Colonic mucosa (tissue), 4 donors: ENCODE measurements around the gene KCTD19. TPM values are rescaled to one million over a fixed set of nuclear protein-coding genes. Genes with fewer than 3 reads are reported as not detected.

Experiments
- DNase-seq: peaks from one replicate; pipeline ENCODE4 v3.0.0-alpha.2; 2020
- H3K27ac ChIP-seq: fragments of 200-600 bp; one replicate; pipeline ENCODE4 v1.8.0; 2021
- H3K27me3 ChIP-seq: fragments of 200-600 bp; one replicate; pipeline ENCODE4 v1.8.0; 2021
- H3K36me3 ChIP-seq: fragments of 200-600 bp; one replicate; pipeline ENCODE4 v1.8.0; 2021
- H3K4me1 ChIP-seq: fragments of 200-600 bp; one replicate; pipeline ENCODE4 v1.8.0; 2021; ENCODE audit warnings: mild to moderate bottlenecking
- H3K4me3 ChIP-seq: fragments of 200-600 bp; one replicate; pipeline ENCODE4 v1.8.0; 2021
- H3K9ac ChIP-seq, 2 donors: one replicate each; pipeline ENCODE4 v1.7.0; 2013; ENCODE audit warnings: control low read depth in 2 of 2, low read depth in 2 of 2, low read length in 2 of 2
- H3K9me3 ChIP-seq: fragments of 200-600 bp; one replicate; pipeline ENCODE4 v1.8.0; 2021
- intact Hi-C: fragments of 100-400 bp; cut with DNase I; formaldehyde crosslinking; loops from one replicate; pipeline ENCODE4 v1.14.1; 2022
- total RNA-seq, 2 donors: library from RNA; stranded (reverse); fragmentation: NEBNext Ultra II Directional in 1 of 2; extraction: Animal tissue kit (Norgen Biotek cat#: 25700) in 1 of 2; gene quantifications; one replicate each; pipeline ENCODE4 v1.2.1, GENCODE V29; 2021
- TF ChIP-seq, protein P1 (sequence below): fragments of 200-600 bp; IDR thresholded peaks from one replicate; pipeline ENCODE4 v1.8.0; 2022; ENCODE audit warnings: antibody characterized with exemption, mild to moderate bottlenecking
- donor health status: healthy.
- donor health status: DM: no; HTN: no; CAD: no.
- donor health status: DM: no; HTN: no; CAD: no.

KCTD19 gene
- total RNA-seq, 2 donors from 2014 or later, result 0.24 TPM; not detected in 1

DNA sequence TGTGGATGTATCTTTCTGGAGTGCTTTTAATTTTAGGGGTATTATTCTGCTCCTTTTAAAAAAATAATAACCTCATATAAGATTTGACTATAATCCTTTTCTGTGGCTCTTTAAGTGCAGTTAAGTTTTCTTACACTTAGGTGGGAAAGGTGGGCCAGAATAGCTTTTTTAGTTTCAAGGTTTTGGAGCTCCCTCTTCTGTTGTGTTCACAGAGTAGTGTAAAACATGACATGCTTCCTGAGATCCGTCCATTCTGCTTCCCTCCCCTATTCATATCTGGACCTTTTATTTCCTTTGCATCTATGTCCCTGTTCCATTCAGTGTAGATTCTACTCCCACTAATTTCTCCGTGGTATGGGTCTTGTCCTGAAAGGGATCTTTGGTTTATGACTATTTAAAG is 12.9 kb upstream of the KCTD19 start:
- no peak for DNase-seq
- Histone ChIP-seq H3K4me3 (no peak overlapping the region), H3K9ac (no peak overlapping the region)

DNA sequence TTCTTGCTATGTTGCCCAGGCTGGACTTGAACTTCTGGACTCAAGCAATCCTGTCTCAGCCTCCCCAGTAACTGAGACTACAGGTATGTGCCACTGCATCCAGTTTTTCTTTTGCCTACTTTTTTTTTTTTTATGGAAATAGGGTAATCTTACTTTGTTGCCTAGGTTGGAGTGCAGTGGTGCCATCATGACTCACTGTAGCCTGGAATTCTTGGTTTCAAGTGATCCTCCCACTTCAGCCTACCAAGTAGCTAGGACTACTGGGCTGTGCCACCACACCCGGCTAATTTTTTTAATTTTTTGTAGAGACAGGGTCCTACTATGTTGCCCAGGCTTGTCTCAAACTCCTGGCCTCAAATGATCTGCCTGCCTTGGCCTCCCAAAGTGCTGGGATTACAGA is 10.1 kb upstream of the KCTD19 start:
- H3K27ac ChIP-seq, result no peak overlapping the region
- H3K36me3 ChIP-seq, result no peaks in the 10 kb centered on the region
- no peaks in the 10 kb centered on the region for H3K27me3 ChIP-seq
- H3K9ac ChIP-seq, result no peak overlapping the region
- H3K9me3 ChIP-seq, result no peaks in the 10 kb centered on the region
- intact Hi-C loops, result no loop called here
- TF ChIP-seq, protein P1, sequence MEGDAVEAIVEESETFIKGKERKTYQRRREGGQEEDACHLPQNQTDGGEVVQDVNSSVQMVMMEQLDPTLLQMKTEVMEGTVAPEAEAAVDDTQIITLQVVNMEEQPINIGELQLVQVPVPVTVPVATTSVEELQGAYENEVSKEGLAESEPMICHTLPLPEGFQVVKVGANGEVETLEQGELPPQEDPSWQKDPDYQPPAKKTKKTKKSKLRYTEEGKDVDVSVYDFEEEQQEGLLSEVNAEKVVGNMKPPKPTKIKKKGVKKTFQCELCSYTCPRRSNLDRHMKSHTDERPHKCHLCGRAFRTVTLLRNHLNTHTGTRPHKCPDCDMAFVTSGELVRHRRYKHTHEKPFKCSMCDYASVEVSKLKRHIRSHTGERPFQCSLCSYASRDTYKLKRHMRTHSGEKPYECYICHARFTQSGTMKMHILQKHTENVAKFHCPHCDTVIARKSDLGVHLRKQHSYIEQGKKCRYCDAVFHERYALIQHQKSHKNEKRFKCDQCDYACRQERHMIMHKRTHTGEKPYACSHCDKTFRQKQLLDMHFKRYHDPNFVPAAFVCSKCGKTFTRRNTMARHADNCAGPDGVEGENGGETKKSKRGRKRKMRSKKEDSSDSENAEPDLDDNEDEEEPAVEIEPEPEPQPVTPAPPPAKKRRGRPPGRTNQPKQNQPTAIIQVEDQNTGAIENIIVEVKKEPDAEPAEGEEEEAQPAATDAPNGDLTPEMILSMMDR, result no peak
- no peaks in the 10 kb centered on the region for H3K4me1 ChIP-seq
- H3K4me3 ChIP-seq, result no peak overlapping the region
- DNase-seq, result no peak

More for the DNA sequence above, 12.9 kb upstream of the KCTD19 start:
- TF ChIP-seq, protein P1, result no peak
- intact Hi-C loops, result no loop called here
- no peak overlapping the region for H3K27ac ChIP-seq
- H3K9me3 ChIP-seq, result no peaks in the 10 kb centered on the region
- H3K27me3 ChIP-seq, result no peaks in the 10 kb centered on the region
- no peaks in the 10 kb centered on the region for H3K4me1 ChIP-seq
- H3K36me3 ChIP-seq, result no peaks in the 10 kb centered on the region

DNA sequence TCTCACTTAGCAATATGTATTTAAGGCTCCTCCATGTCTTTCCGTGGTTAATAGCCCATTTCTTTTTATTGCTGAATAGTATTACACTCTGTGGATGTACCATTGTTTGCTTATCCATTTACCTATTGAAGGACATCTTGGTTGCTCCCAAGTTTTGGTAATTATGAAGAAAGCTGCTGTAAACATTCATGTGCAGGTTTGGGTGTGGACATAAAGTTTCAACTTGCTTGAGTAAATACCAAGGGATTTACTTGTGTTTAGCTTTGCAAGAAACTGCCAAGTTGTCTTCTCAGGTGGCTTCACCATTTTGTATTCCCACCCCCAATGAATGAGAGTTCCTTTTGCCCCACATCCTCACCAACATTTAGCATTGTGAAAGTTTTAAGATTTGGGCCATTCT is 9.6 kb upstream of the KCTD19 start:
- TF ChIP-seq, protein P1, result no peak

DNA sequence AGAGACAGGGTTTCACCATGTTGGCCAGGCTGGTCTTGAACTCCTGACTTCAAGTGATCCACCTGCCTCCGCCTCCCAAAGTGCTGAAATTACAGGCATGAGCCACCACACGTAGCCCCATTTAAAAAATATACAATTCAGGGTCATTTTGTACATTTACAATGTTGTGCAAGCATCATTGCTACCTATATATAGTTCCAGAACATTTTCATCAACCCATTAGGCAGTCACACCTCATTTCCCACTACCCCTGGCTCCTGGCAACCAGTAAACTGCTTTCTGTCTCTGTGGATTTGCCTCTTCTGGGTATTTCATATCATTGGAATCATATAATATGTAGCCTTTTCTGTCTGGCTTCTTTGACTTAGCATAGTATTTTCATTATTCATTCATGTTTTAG is 6.8 kb upstream of the KCTD19 start:
- intact Hi-C loops, result no loop called here
- TF ChIP-seq, protein P1, result no peak
- H3K4me3 ChIP-seq, result no peak overlapping the region
- no peak overlapping the region for H3K27ac ChIP-seq
- no peaks in the 10 kb centered on the region for H3K4me1 ChIP-seq
- DNase-seq, result no peak
- no peaks in the 10 kb centered on the region for H3K27me3 ChIP-seq
- H3K36me3 ChIP-seq, result no peaks in the 10 kb centered on the region
- no peak overlapping the region for H3K9ac ChIP-seq
- no peaks in the 10 kb centered on the region for H3K9me3 ChIP-seq

More for the DNA sequence above, 9.6 kb upstream of the KCTD19 start:
- H3K27me3 ChIP-seq, result no peaks in the 10 kb centered on the region
- H3K4me1 ChIP-seq, result no peaks in the 10 kb centered on the region
- H3K9me3 ChIP-seq, result no peaks in the 10 kb centered on the region
- no peak overlapping the region for H3K4me3 ChIP-seq
- H3K9ac ChIP-seq, result no peak overlapping the region
- H3K27ac ChIP-seq, result no peak overlapping the region
- no peaks in the 10 kb centered on the region for H3K36me3 ChIP-seq
- no peak for DNase-seq
- intact Hi-C loops, result no loop called here

DNA sequence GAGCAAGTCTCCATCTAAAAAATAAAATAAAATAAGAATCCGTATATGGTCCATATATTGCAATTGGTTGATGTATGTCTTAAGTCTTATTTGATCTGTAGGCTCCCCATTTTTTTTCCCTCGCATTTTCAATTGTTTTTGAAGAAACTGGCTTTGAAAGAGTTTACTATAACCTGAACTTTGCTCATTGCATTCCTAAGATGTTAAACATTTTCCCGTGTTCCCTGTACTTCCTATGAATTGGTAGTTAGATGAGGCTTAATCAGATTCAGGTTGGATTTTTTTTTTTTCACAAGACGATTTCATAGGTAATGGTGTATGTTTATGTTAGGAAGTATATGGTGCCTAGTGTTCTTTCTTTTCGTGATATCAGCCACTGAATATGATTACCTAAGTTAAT is 3.4 kb upstream of the KCTD19 start:
- Histone ChIP-seq H3K36me3 (no peaks in the 10 kb centered on the region), H3K4me1 (peaks cover 5% of the 10 kb centered on the region), H3K9me3 (no peaks in the 10 kb centered on the region), H3K4me3 (no peak overlapping the region), H3K9ac (no peak overlapping the region), H3K27me3 (peaks cover 1% of the 10 kb centered on the region), H3K27ac (no peak overlapping the region)
- TF ChIP-seq, protein P1, result no peak
- no peak for DNase-seq
- intact Hi-C loops, result no loop called here

DNA sequence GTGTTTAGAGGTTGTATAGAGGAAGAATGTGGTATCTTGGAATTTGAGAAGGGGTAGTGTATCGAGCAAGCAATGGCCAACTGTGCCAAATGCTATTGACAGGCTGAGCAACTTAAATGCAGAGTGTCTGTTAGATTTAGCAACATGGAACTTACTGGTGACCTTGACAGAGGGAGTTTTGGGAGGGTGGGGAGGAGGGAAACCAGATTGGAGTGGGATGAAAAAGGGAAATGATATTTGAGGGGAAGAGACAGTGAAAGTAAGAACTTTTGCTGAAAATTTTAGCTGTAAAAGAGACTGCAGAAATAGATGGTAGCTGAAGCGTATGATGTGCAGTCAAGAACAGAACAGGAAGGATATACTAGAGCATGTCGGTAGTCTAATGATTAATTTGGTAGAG is 1.2 kb upstream of the KCTD19 start:
- H3K4me1 ChIP-seq, result peaks cover 5% of the 10 kb centered on the region
- TF ChIP-seq, protein P1, result no peak
- no peak overlapping the region for H3K27ac ChIP-seq
- no peak for DNase-seq
- peaks cover 4% of the 10 kb centered on the region for H3K27me3 ChIP-seq
- intact Hi-C loops, result no loop called here
- H3K36me3 ChIP-seq, result no peaks in the 10 kb centered on the region
- no peaks in the 10 kb centered on the region for H3K9me3 ChIP-seq
- H3K9ac ChIP-seq, result no peak overlapping the region
- H3K4me3 ChIP-seq, result no peak overlapping the region
